T-helper 2 cell (primary cell): Measurements from ENCODE around the gene ZMPSTE24.

Experiments used
- DNase-seq, 5 experiments: peaks; one replicate each; pipeline versions ENCODE4 v3.0.0 to v3.0.0-alpha.2; 2012 to 2022

ZMPSTE24 gene

DNA sequence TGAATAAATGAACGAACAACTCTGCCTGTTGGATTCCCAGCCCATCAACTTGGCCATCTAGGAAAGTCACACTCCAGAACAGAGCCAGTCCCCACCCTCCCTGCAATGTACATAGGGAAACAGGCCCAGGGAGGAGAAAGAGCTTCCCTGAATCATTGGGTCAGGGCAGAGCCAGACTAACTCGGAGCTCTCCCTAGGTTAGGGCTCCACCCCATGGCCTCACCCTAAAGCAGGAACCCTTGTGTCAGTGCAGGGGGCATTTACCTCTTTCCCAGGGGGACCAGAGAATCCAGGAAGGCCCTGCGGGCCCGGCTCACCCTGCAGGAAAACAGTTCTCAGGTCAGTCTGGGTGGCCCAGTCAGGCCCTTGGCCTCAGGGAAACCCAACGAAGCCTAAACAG, 47.4 kb downstream of the ZMPSTE24 start:
- DNase-seq: peak in 1 of 5 experiments; percentile 33

DNA sequence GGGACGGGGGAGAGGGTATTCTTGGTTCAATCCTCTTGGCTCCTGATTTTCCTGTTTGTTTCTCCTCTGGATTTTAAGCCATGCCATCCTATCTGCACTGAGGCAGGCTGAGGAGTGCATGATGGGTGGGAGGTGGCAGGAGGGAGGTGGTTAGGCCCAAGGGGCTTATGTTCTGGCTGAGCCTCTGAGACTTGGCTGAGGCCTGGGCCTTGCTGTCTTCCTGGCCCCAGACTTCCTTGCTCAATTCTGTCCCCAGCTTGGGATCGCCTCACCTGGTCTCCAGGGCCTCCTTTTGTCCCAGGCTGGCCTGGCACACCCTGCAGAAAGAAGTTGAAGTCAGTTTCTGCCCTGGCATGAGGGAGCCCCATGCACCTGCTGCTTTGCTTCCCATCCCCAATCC, 47.8 kb downstream of the ZMPSTE24 start:
- no peak for DNase-seq

DNA sequence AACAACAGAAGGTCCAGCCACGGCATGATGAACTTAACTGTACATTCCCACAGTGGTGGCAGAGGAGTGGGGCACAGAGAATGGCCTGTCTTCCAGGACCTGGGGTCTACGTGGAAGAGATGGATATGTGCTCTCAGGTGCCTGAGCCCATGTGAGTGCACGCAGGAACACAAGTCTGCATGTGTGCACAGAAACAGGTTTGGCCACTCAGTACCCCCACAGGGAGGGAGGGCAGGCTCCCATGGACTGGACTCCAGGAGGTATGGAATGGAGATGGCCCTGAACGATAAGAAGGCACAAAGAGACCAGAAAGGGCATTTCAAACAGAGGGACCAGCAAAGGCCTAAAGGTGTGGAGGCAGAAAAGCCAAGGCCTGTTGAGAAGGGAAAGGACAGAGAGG, 48.3 kb downstream of the ZMPSTE24 start:
- DNase-seq: no peak

DNA sequence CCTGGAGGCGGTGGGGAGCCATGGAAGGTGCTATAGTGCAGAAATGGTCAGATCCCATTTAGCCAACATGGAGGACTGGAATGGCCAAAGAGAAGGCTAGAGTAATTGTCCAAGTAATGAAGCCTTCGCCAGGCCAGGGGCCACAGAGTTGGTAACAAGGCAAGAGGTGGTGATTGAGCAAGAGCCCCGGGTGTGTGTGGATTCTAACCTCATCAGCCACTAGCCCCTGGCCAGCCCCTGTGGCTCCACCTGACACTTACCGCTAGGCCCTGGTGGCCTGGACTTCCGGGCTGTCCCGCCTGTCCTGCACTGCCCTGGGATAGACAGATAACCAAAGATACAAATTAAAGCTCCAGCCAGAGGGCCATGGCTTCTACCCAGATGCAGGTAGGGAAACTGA, 49.1 kb downstream of the ZMPSTE24 start:
- no peak for DNase-seq

DNA sequence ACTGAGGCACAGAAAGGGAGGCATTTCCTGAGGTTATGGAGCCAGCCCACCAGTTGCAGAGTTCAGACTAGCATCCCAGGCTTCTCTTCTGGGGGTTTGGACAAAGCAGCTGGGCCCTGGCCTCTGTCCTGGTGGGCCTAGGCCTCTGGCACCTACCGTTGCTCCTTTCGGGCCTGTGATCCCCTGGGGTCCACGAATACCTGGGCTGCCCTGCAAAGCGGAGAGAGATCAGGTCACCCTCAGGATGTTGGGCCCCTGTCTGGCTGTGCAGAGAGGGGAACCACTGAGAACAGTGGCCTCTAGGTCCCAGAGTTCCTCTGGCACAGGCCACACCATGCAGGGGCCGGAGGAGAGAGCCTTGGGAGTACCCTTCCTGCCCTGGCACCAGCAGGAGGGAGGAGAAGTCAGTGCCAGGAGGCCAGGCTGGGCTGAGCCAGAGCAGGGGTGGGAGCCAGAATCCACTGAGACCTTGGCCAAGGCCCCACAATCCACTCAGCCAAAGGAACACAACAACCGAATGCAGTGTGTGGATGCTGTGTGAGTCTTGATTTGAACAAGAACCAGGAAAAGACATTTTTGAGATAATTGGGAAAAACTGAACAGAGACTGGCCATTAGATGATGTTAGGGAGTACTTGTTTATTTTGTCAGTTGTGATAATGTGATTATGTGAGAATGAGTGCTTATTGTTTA, 50.1 kb downstream of the ZMPSTE24 start:
- no peak for DNase-seq

DNA sequence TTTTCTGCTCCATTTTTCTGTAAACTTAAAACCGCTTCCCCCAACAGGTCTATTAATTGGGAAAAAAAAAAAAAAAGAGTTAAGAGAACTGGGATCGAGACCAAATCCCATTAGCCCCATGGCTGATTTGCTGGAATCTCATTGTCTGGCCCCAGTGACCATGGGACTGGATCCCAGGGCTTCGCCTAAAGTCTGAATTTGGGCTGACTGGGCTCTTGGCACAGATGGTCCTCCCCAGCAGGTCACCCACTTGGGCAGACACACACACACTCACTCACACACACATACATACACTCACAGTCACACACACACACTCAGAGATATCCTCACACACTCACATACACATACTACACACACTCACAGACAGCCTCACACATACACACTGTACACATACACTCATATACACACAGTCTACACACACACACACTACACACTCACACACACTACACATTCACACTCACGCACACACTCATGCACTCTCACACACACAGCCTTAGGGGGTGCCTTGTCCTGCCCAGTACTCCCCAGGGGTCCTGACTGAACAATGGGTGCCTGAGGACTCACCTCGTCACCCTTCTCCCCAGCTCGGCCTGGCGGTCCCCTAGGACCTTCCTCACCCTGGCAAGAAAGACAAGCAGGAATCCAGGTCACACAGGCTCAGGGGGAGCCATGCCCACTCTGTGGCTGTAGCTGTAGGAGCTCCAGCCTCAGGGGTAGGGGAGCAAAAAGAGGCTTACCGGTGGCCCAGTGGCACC, 51.5 kb downstream of the ZMPSTE24 start:
- no peak for DNase-seq

DNA sequence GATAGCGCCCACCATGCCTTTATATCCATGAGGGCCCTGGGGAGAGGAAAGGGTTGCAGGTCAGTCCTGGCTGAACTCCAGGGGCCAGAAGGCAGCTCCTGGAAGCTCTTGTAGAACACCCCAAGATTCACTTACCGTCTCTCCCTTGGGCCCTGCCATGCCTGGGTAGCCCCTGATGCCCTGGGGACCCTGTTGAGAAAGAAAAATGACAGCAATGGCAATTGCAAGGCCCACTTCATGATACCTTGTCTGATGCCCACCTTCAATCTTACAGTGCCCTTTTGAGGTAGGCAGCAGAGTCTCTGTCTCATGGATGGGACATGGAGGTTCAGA, 52.1 kb downstream of the ZMPSTE24 start:
- DNase-seq: no peak

DNA sequence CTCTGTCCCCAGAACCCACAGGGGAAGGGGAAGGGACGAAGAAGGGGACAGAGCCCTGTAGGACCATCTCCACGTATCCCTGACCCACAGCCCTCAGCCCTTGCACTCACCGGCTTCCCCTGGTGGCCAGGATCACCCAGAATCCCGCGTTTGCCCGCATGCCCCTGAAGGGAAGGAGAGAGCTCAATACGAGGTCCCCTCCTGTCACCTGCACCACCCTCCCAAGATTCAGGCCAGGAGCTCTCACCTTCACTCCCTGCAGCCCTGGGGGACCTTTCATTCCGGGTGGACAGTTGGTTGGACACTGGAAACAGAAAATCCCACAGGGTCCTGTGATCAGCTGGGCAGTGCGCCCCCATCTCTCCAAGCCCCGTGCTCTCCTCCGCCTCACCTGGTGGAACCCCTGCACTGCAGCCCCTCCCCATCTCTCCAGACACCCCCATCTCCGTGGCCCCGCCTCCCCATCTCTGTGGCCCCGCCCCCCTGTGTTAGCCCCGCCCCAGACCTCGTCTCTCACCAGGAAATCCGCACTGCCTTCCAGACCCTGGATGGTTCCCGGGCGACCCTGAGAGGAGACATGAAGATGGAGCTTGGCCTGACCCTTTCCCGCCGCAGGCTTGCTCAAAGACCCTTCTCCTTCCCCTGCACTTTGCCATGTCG, 53.1 kb downstream of the ZMPSTE24 start:
- DNase-seq: no peak

DNA sequence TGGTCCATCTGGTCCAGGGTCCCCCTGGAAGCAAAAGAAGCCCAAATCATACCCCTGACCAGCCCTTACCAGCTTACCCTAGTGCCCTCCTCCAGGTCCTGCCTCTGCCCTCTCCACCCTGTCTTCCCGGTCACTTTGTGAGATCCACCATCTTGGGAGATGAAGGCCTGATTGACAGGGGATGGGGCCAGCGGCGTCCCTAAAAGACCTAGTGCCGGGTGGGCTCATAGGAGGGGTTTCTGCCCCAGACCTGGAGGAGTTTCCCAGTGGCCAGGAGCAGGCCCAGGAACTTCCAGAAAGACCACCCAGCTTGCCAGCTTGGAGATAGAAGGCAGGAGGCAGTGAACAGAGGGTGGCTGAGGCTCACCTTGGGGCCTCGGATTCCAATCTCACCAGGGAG, 53.7 kb downstream of the ZMPSTE24 start:
- DNase-seq: no peak

DNA sequence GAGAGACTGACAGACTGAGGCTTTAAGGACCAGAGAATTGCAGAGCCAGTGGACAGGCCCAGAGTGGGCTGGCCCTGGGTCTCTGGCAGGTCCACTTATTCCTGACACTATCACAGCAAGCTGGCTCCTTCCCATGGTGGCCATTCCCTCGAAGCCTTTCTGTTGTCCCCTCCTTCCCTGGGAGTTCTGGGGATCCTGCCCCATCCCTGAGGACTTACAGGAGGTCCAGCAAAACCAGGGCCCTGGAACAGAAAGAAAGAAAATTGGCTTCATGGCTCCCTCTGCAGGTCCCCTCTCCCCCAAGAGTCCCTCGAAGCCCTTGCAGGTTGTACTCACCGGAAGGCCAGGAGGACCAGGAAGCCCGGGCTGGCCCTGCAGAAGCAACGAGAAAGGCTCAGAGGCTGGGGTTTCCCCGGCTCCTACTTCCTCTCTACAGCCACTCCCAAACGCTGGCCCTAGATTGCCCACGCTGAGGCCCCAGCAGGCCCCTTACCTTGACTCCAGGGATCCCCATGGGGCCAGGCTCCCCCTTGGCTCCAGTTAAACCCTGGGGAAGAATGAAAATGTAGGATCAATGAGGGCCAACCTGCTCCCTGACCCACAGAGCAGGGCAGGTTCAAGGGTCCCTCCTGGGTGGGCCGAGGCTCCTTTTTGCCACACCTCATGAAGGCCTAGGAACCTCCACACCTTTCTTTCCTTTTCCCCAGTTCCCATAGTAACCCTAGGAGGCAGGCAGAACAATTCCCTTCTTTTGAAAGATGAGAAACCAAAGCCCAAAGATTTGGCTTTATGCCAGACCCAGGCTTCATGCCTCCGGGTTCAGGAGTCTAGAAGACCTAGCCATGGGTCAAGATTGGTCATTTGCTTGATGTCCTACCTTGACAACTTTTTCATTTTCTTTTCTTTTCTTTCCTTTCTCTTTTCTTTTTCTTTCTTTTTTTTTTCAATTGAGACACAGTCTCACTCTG, 54.5 kb downstream of the ZMPSTE24 start:
- peak in 1 of 5 experiments; percentile 61 for DNase-seq

DNA sequence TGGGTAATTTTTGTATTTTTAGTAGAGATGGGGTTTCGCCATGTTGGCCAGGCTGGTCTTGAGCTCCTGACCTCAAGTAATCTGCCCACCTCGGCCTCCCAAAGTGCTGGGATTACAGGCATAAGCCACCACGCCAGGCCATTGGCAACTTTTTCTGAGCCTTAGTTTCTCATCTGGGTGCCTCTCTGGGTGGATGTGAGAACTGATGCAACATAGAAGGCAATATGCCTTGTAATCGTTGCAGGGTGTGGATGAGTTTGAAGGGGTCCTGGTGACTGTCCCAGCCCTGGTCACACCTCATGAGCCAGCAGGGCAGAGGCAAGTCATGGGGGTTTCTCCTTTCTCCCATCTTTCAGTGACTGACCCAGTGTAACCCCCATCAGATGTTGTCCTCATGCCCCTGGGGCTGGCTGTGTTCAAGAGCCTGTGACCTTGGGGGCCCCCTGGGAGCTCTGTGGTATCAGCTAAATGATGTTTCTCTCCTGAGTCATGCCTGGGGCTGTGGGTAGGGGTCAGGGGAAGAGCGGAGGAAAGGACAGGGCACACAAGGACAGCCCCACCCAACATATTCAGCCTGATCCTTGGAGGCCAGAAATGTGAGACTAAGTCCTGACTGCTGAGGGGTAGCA, 55.4 kb downstream of the ZMPSTE24 start:
- DNase-seq: no peak

DNA sequence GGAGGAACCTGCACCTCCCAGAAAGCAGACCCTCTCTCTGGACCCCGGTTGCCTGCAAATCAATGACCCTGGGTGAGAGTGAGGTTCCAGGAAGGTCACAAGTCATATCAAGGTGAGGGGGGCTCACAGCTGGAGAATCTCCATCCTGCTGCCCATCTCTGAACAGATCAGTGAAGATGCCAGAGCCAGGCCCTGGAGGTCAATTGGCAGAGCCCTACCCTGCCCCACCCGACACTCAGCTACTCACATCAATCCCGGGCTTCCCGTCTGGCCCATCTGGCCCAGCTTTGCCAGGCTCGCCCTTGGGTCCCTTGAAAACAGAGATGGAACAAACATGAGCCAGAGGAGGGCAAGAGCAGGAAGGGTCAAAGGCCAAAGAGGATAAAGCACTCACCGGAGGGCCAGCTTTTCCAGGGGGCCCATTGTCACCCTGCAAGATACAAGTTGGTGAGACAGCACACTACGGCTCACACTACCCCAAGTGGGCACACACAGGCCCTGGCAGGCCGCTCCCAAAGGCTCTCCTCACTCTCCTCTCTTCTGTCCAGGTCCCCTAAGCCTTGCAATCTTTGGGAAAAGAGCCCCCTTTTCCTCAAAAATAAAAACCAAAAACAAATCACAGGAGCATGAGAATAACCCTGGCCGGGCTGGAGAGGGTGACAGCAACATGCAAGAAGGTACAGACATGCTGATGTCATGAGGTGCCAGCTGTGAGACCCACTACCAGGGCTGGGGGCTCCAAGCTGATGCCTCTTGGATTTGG, 56.1 kb downstream of the ZMPSTE24 start:
- no peak for DNase-seq

DNA sequence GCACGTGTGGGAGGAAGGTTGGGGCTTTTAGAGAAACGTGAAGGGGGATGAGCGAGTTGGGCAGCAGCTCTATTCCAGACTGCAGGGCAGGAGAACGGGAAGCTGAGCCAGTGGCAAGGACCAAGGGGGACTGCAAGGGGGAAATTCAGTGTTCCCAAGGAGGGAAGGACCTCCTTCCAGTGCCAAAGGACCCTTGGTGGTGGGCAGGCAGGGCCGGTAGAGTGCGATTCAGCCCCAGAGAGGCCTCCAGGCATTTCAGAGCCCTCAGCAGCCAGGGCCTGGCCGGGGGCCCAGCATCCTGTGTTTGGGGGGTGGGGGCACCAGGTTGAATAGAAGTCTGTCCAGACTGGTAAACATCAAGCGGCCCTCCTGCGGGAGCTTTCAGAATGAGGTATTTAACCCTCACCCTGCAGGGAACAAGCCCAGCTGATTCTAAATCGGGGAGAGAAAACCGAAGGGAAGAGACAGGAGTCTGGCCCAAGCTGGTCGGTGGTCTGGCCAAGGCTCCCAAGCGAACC, 56.7 kb downstream of the ZMPSTE24 start:
- no peak for DNase-seq

DNA sequence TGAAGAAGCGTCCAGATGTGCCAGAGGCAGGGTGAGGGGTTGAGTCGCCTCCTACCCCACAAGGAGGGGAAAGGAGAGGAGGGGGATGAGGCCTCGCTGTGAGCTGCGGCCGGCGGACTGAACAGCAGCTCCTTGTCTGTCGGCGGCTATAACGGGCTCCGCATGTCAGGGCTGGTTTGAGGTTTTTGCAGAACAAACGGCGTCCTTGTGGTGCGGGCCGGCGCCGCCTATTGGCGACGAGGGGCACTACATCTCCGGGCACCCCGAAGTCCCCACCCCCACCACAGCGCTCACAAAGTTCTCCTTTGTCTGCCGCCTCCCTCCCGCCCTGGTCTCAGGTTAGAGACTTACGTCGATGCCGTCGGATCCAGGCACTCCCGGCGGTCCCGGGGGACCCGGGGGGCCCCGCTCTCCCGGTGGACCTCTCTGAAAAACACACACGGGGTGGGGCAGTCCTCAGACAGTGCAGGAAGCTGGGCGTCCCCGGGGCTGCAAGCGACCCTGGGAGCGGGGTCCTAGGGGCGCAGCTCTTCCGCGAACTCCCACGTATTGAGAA, 57.3 kb downstream of the ZMPSTE24 start:
- peak; percentile 66 to 92 (median 75) for DNase-seq

DNA sequence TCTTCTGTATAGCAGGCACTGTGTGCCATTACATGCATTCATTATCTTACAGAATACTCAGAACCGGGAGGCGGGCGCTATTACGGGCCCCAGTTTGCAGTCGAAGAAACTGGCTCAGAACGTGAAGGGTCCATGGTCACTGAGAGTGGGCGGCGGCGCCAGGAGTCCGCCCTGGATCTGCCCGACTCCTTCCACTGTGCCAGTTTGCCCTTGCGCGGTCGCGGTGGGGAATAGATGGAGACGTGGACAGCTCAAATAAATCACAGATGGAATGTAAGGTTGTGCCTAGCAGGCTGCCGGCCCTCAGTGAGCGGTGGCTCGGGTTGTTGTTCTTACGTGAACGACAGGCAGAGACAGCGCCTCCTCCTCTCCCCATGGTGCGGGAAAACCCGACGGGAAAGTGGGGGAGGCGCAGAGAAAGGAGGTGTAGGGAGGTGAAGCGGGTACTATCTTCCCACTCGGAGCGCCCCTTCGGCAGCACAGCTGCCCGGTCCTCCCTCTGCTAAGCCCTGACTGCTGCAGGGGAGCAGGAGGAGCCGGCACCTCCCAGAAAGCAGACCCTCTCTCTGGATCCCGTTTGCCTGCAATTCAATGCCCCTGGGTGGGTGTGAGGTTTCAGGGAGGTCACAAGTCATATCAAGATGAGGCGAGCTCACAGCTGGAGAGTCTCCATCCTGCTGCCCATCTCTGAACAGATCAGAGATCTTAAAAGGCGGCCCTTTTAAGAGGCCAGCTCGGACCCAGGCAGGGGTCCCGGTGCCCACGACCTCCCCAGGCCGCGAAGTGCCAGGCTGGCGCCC, 58.0 kb downstream of the ZMPSTE24 start:
- peak in 2 of 5 experiments; percentile 7 to 34 for DNase-seq

DNA sequence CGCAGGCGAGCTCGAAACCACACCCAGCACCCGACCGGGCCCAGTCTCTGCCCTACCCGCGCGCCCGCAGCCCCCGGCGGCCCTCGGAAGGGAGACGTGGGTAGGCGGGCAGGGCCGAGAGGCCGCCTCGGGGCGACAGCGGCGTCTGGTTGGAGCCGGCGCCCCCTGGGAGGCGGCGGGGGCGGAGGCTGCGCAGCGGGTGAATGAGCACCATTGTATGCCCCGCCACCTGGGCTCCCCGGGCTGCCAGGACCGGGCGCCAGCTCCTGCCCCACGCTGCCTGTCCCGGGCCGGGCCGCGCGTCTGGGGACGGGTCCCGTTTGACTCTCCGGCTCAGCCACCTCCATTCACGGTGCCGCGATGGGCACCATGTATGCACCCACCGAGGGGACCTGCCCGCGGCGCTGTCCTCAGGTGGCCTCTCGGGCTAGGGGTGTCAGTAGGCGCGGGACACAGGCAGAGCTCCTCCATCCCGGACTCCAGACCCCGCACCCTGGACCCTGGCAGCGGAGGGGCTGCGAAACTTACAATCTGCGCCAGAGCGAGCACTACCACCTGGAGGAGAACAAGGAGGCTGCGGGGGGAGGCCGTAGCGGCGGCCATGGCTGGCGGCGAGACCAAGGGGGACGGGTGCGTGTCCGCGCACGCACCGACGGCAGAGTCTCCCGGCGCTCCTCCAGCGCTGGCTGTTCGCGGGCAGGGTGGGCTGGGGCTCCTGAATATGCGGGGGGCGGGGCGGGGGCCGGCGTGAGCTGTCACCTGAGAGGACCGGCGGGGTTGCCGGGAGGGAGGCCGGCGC, 58.8 kb downstream of the ZMPSTE24 start, which contains the start of gene COL9A2:
COL9A2 (minus strand) TSS at position 692 of the 799 bp plus-strand sequence; CDS start at position 603, 89 bp downstream.
- DNase-seq: peak in 4 of 5 experiments; percentile 35 to 59 (median 58)

DNA sequence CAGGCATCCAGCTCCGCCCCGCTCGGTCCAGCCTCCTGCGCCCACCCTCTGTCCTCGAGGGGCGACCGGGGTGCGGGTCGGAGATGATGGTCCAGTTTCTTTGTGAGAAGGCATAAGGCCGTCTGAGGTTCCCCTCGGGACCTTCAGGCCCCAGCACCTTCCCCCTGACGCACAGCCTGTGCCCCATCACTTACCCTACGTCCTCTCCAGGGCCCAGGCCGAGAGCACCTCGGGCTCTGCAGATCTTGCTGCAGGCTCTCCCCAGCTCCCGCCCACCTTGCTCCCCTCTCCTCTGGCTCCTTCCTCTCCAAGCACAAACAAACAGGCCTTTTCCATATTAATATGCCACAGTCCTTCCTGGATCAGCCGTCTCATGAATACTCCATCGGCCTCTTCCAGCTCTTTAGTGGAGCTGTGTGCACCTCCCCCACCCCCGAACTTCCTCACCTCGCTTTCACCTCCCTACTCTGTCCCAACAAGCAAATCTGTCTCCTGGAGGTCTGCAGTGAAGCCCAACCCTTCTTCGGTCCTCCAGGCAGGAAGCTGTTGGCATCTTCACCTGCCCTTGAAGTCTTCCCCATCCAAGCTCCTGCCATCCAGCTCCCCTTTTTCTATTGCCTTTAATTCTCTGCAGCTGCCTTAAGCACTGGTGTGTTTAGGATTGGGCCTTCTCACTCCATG, 59.5 kb downstream of the ZMPSTE24 start:
- DNase-seq: no peak

DNA sequence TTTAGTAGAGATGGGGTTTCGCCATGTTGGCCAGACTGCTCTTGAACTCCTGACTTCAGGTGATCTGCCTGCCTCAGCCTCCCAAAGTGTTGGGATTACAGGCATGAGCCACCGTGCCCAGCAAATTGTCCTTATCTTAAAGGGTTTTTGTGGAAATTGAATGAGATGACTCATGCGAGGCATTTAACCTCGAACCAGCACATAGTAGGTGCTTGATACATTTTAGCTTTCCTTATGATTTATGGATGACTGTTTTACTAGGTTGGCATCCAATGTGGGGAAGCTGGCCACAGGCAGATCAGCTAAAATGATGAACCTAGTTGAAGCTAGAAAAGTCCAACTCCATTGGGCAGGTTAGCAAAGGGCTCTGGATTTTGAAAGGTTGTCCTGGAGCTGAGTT, 60.4 kb downstream of the ZMPSTE24 start:
- no peak for DNase-seq
